Ishikawa (cell line): ENCODE results near the gene DLL3.

ENCODE experiments used
- CEBPB ChIP-seq: IDR thresholded peaks from 2 replicates; pipeline ENCODE4 v1.6.1; 2012
- CREB1 ChIP-seq: IDR thresholded peaks from 2 replicates; pipeline ENCODE4 v1.6.1; 2012; ENCODE audit warnings: low read depth
- EP300 ChIP-seq: IDR thresholded peaks from 2 replicates; pipeline ENCODE4 v1.6.1; 2012; ENCODE audit warnings: borderline replicate concordance
- RAD21 ChIP-seq: IDR thresholded peaks from 2 replicates; pipeline ENCODE4 v1.6.1; 2012; ENCODE audit warnings: low read depth
- REST ChIP-seq: IDR thresholded peaks from 2 replicates; pipeline ENCODE4 v1.6.1; 2012; ENCODE audit warnings: low read depth, mild to moderate bottlenecking
- TCF12 ChIP-seq: IDR thresholded peaks from 2 replicates; pipeline ENCODE4 v1.6.1; 2012; ENCODE audit warnings: low read depth
- TEAD4 ChIP-seq: IDR thresholded peaks from 2 replicates; pipeline ENCODE4 v1.6.1; 2012
- TF ChIP-seq, protein P1 (sequence below): IDR thresholded peaks from 2 replicates; pipeline ENCODE4 v1.6.1; 2012

DNA sequence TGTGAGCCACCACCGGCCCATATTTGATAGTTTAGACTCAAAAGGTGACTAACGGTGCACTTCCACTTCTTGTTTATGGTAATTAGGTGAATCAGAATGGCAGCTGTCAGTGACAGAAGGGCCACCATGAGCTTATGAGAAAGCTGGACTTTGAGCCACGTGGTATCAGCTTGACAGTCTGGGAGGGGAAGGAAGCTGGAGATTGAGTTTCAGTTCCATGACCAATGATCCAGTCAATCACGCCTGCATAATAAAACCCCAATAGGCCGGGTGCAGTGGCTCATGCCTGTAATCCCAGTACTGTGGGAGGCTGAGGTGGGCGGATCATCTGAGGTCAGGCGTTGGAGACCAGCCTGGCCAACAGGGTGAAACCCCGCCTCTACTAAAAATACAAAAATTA lies 25.7 kb downstream of the DLL3 start:
- TF ChIP-seq EP300 (no peak), TEAD4 (no peak), CREB1 (no peak), RAD21 (no peak), CEBPB (no peak), TCF12 (no peak), REST (no peak)
- TF ChIP-seq, protein P1, sequence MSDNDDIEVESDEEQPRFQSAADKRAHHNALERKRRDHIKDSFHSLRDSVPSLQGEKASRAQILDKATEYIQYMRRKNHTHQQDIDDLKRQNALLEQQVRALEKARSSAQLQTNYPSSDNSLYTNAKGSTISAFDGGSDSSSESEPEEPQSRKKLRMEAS, result no peak
